IgD-negative memory B cell (primary cell): ENCODE results near the gene FER. TPM values are rescaled to one million over a fixed set of nuclear protein-coding genes. Genes with fewer than 3 reads are reported as not detected.

Experiments used
- H3K27ac Mint-ChIP-seq, 3 donors: one replicate each; pipeline ENCODE4 v1.8.0; 2020 to 2022; ENCODE audit warnings: mild to moderate bottlenecking in 3 of 3, mixed read lengths in 3 of 3, moderate library complexity in 1 of 3
- H3K27me3 Mint-ChIP-seq: one replicate; pipeline ENCODE4 v1.8.0; 2021; ENCODE audit warnings: mixed read lengths
- H3K36me3 Mint-ChIP-seq: one replicate; pipeline ENCODE4 v1.8.0; 2020; ENCODE audit warnings: mild to moderate bottlenecking, mixed read lengths
- H3K4me1 Mint-ChIP-seq, 3 donors: one replicate each; pipeline ENCODE4 v1.8.0; 2020 to 2022; ENCODE audit warnings: mixed read lengths in 3 of 3, mild to moderate bottlenecking in 1 of 3
- H3K4me3 Mint-ChIP-seq, 4 donors: one replicate each; pipeline ENCODE4 v1.8.0; 2020 to 2022; ENCODE audit warnings: mild to moderate bottlenecking in 4 of 4, mixed read lengths in 4 of 4, moderate library complexity in 3 of 4
- H3K9me3 Mint-ChIP-seq, 3 donors: one replicate each; pipeline ENCODE4 v1.8.0; 2020 to 2021; ENCODE audit warnings: mixed read lengths in 3 of 3, mild to moderate bottlenecking in 1 of 3
- polyA plus RNA-seq: library from polyadenylated mRNA; unstranded; fragments of 300-500 nt; fragmentation: Illumina TruSeq; gene quantifications from one replicate; pipeline ENCODE4 v1.2.3, GENCODE V29; 2021

Gene FER
- polyA plus RNA-seq, 1 donor from 2014 or later: 12.6 TPM

- Mint-ChIP-seq H3K4me1 (peaks cover 36 to 43% (median 39%) of the 10 kb centered on the region in 3 donors), H3K27me3 (no peaks in the 10 kb centered on the region), H3K27ac (peak overlapping the region in 2 of 3 donors; percentile 29 to 57), H3K4me3 (peak overlapping the region in 3 of 4 donors; percentile 25 to 83 (median 53)), H3K9me3 (no peaks in the 10 kb centered on the region), H3K36me3 (no peaks in the 10 kb centered on the region)
These were observed 16.9 kb upstream of the FER start for GRCh38 chr5:108730617-108731340.

- Mint-ChIP-seq H3K4me1 (peaks cover under 1 to 4% (median under 1%) of the 10 kb centered on the region in 3 donors), H3K36me3 (peaks cover 1% of the 10 kb centered on the region), H3K4me3 (no peak overlapping the region), H3K9me3 (no peaks in the 10 kb centered on the region), H3K27ac (no peak overlapping the region), H3K27me3 (peaks cover 4% of the 10 kb centered on the region)
These were observed 11.9 kb upstream of the FER start for GRCh38 chr5:108735790-108736189.

- Mint-ChIP-seq H3K27ac (no peak overlapping the region), H3K9me3 (no peaks in the 10 kb centered on the region), H3K4me1 (peaks cover 0 to 3% (median 3%) of the 10 kb centered on the region in 3 donors), H3K4me3 (no peak overlapping the region), H3K36me3 (peaks cover 1% of the 10 kb centered on the region), H3K27me3 (peaks cover 4% of the 10 kb centered on the region)
These were observed 10.8 kb upstream of the FER start for GRCh38 chr5:108736855-108737254.

- Mint-ChIP-seq H3K27me3 (peaks cover 4% of the 10 kb centered on the region), H3K36me3 (peaks cover 1% of the 10 kb centered on the region), H3K27ac (no peak overlapping the region), H3K4me1 (peaks cover 0 to 3% (median 3%) of the 10 kb centered on the region in 3 donors), H3K9me3 (no peaks in the 10 kb centered on the region), H3K4me3 (no peak overlapping the region)
These were observed 8.3 kb upstream of the FER start for GRCh38 chr5:108739376-108739775.

GRCh38 chr5:108739906-108740305 lies 7.8 kb upstream of the FER start:
- Mint-ChIP-seq H3K9me3 (no peaks in the 10 kb centered on the region), H3K27ac (no peak overlapping the region), H3K4me1 (peaks cover 0 to 3% (median 3%) of the 10 kb centered on the region in 3 donors), H3K36me3 (peaks cover 1% of the 10 kb centered on the region), H3K27me3 (peaks cover 4% of the 10 kb centered on the region), H3K4me3 (no peak overlapping the region)

- Mint-ChIP-seq H3K36me3 (no peaks in the 10 kb centered on the region), H3K27ac (no peak overlapping the region), H3K4me3 (no peak overlapping the region), H3K4me1 (peaks cover 5 to 9% (median 8%) of the 10 kb centered on the region in 3 donors), H3K27me3 (no peaks in the 10 kb centered on the region), H3K9me3 (no peaks in the 10 kb centered on the region)
These were observed 4.4 kb upstream of the FER start for GRCh38 chr5:108743319-108743718.

- H3K4me1 Mint-ChIP-seq: peaks cover 5 to 9% (median 8%) of the 10 kb centered on the region in 3 donors
- no peak overlapping the region for H3K27ac Mint-ChIP-seq
- no peaks in the 10 kb centered on the region for H3K9me3 Mint-ChIP-seq
- no peaks in the 10 kb centered on the region for H3K36me3 Mint-ChIP-seq
- no peaks in the 10 kb centered on the region for H3K27me3 Mint-ChIP-seq
- H3K4me3 Mint-ChIP-seq: no peak overlapping the region
These were observed 3.9 kb upstream of the FER start for GRCh38 chr5:108743846-108744245.

GRCh38 chr5:108747111-108747773 lies 455 bp upstream of the FER start:
- no peaks in the 10 kb centered on the region for H3K27me3 Mint-ChIP-seq
- H3K4me1 Mint-ChIP-seq: peaks cover 5 to 15% (median 9%) of the 10 kb centered on the region in 3 donors
- H3K4me3 Mint-ChIP-seq: peak overlapping the region; percentile 88 to 99 (median 96)
- H3K36me3 Mint-ChIP-seq: no peaks in the 10 kb centered on the region
- H3K9me3 Mint-ChIP-seq: no peaks in the 10 kb centered on the region
- H3K27ac Mint-ChIP-seq: peak overlapping the region; percentile 73 to 97 (median 92)

- Mint-ChIP-seq H3K36me3 (no peaks in the 10 kb centered on the region), H3K9me3 (no peaks in the 10 kb centered on the region), H3K27me3 (no peaks in the 10 kb centered on the region), H3K27ac (peak overlapping the region; percentile 73 to 97 (median 92)), H3K4me3 (peak overlapping the region; percentile 88 to 99 (median 96)), H3K4me1 (peaks cover 5 to 18% (median 11%) of the 10 kb centered on the region in 3 donors)
These were observed 867 bp downstream of the FER start for GRCh38 chr5:108748401-108749127.

GRCh38 chr5:108749128-108749861 lies 1.6 kb downstream of the FER start:
- Mint-ChIP-seq H3K4me3 (peak overlapping the region; percentile 88 to 99 (median 97)), H3K27ac (peak overlapping the region; percentile 73 to 97 (median 92)), H3K4me1 (peaks cover 5 to 18% (median 11%) of the 10 kb centered on the region in 3 donors), H3K36me3 (no peaks in the 10 kb centered on the region), H3K27me3 (no peaks in the 10 kb centered on the region), H3K9me3 (no peaks in the 10 kb centered on the region)

GRCh38 chr5:108753331-108753730 lies 5.6 kb downstream of the FER start:
- H3K27me3 Mint-ChIP-seq: no peaks in the 10 kb centered on the region
- peaks cover 0 to 9% (median 5%) of the 10 kb centered on the region in 3 donors for H3K4me1 Mint-ChIP-seq
- H3K4me3 Mint-ChIP-seq: no peak overlapping the region
- no peaks in the 10 kb centered on the region for H3K36me3 Mint-ChIP-seq
- H3K9me3 Mint-ChIP-seq: no peaks in the 10 kb centered on the region
- H3K27ac Mint-ChIP-seq: no peak overlapping the region

- Mint-ChIP-seq H3K27me3 (no peaks in the 10 kb centered on the region), H3K27ac (no peak overlapping the region), H3K36me3 (no peaks in the 10 kb centered on the region), H3K9me3 (no peaks in the 10 kb centered on the region), H3K4me1 (peaks cover 0 to 9% (median 5%) of the 10 kb centered on the region in 3 donors), H3K4me3 (no peak overlapping the region)
These were observed 6.2 kb downstream of the FER start for GRCh38 chr5:108753877-108754276.

- Mint-ChIP-seq H3K36me3 (peaks cover 5% of the 10 kb centered on the region), H3K4me3 (no peak overlapping the region), H3K27me3 (no peaks in the 10 kb centered on the region), H3K27ac (no peak overlapping the region), H3K9me3 (peaks cover 0 to 2% (median 0%) of the 10 kb centered on the region in 3 donors), H3K4me1 (peaks cover 9 to 20% (median 11%) of the 10 kb centered on the region in 3 donors)
These were observed 12.8 kb downstream of the FER start for GRCh38 chr5:108760512-108760911.

- Mint-ChIP-seq H3K36me3 (peaks cover 7% of the 10 kb centered on the region), H3K27ac (no peak overlapping the region), H3K4me1 (peaks cover 9 to 28% (median 11%) of the 10 kb centered on the region in 3 donors)
These were observed 15.0 kb downstream of the FER start for GRCh38 chr5:108762660-108763059.

More at GRCh38 chr5:108762660-108763059, 15.0 kb downstream of the FER start:
- H3K4me3 Mint-ChIP-seq: no peak overlapping the region
- H3K27me3 Mint-ChIP-seq: no peaks in the 10 kb centered on the region
- H3K9me3 Mint-ChIP-seq: peaks cover 0 to 2% (median 0%) of the 10 kb centered on the region in 3 donors
